Hematopoietic multipotent progenitor cell treated with erythropoietin and hydrocortisone succinate and interleukin-3 and kit ligand, for 6 days (in vitro differentiated cells): ENCODE measurements around the gene NEK5.
"Not testable (repeated sequence)": the region's sequence is repeated elsewhere in the genome, so short reads cannot be mapped to it uniquely, and the experiment has no call there.

ENCODE experiments used
- DNase-seq: peaks from one replicate; pipeline ENCODE4 v3.0.0-alpha.2; 2015

Gene NEK5, protein sequence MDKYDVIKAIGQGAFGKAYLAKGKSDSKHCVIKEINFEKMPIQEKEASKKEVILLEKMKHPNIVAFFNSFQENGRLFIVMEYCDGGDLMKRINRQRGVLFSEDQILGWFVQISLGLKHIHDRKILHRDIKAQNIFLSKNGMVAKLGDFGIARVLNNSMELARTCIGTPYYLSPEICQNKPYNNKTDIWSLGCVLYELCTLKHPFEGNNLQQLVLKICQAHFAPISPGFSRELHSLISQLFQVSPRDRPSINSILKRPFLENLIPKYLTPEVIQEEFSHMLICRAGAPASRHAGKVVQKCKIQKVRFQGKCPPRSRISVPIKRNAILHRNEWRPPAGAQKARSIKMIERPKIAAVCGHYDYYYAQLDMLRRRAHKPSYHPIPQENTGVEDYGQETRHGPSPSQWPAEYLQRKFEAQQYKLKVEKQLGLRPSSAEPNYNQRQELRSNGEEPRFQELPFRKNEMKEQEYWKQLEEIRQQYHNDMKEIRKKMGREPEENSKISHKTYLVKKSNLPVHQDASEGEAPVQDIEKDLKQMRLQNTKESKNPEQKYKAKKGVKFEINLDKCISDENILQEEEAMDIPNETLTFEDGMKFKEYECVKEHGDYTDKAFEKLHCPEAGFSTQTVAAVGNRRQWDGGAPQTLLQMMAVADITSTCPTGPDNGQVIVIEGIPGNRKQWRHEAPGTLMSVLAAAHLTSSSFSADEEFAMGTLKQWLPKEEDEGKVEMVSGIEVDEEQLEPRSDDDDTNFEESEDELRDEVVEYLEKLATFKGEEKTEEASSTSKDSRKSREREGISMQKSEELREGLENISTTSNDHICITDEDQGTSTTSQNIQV

DNA sequence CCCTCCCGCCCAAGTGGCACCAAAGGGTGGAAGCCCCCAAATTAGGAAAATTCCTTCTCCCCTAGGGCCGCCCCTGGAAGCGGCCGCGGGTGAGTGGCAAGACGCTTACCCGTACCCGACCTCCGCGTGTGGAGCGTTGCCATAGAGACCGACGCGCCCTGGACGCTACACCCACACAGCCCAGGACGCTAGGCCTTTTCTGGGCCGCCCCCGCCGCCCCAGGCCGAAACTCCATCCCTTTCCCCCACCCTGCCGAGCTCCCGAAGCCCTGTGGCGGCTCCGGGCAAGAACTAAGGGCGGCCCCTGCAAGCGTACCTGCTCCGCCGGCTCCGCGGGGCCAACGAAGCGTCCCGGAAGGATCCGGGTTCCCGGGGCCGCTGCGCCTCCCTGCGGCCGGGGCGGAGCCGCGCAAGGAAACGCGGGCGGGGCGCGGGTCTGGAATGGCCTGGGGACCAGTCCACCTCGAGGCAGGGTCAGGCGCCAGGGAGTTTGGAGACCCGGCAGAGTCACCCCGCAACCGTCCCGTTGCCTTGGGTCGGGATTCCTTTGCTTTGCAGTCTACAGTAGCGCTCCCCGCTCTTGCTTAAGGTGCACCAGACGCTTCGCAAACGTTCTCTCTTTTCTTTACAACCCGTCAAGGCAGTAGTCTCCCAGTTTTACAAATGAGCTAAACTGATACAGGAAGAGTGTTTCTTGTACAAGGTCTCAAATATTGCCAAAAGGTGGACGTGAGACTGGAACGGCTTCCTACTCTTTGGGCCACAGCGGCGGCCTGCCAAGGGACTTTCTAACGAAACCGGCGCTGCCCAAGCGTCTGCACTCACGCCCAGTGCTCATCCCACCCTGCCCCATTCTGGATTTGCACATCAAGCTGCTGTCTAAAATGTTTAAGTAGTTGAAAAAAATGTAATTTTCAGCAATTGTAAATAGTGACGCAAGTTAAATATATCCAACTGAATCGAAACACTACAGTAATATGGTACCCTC is at the start of gene NEK5:
Gene NEK5 (minus strand): TSS at position 360 of the 987 bp plus-strand sequence. CDS start 1,591 bp downstream, outside the sequence.
- peak; percentile 75 for DNase-seq

DNA sequence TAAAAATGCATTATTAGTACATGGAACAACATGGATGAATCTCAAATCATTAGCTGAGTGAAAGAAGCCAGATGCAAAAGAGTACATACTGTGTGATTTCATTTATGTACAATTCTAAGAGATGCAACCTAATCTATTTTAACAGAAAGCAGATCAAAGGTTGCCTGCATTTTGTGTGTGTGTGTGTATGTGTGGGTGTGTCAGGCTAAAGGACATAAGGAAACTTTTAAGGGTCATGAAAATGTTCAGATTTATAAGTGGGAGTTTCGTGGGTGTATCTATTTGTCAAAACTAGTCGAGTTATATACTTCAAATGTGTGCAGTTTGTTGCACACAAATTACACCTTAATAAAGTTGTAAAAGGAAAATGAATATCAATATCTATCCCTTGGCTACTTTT is 48.4 kb upstream of the NEK5 start:
- no peak for DNase-seq

DNA sequence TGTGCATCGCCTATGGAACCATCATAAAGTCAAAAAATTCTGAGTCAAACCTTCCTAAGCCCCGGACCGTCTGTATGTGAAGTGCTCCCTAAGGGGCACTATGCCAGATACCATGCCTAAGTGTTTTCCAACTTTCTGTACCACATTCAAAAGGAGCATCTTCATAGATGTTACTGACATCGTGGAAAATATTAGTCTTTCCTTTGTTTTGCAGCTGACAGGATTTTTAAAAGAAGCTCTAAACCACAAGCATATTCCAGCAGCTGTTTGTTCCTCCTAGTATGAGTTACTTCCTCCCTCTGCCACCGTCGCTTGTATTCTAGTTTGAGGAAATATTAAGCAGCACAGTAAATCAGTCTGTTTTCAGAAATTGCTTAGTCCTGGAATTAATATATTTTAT is 45.1 kb upstream of the NEK5 start:
- peak; percentile 39 for DNase-seq

DNA sequence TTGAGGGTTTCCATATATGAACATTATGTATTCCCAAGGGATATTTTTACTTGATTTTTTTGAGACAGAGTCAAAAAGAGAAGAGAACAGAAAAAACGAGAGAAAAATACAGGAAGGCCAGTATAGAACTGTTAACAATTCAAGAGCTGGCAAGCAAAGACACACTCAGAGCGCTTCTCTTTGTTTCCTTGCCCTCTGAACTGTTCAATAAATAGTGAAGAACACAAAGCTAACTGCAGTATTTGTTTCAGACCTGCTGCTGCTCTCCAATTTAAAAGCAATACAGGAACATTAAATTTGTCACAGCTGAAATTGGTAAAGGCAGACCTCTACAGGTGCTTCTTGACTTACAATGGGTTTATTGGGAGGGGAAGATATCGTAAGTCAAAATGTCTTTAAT is 44.5 kb upstream of the NEK5 start:
- no peak for DNase-seq

DNA sequence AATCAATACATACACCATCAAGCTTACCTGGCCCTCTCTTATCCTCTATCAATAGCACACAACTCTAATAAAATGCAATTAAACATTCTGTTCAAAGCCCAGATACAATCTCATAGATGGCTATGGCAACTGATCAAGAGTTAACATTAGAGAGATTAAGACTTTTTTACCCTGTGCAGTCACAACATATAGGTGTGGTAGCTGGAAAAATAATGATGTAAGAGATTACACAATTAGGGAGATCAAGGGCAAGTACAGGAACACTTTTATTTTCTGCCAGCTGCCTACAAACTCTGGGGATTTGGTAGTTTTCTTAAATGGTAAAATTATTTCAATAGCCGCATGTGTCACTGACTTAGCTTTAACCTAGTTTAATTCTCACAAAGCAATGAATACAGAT is 42.8 kb upstream of the NEK5 start:
- not testable (repeated sequence) for DNase-seq

DNA sequence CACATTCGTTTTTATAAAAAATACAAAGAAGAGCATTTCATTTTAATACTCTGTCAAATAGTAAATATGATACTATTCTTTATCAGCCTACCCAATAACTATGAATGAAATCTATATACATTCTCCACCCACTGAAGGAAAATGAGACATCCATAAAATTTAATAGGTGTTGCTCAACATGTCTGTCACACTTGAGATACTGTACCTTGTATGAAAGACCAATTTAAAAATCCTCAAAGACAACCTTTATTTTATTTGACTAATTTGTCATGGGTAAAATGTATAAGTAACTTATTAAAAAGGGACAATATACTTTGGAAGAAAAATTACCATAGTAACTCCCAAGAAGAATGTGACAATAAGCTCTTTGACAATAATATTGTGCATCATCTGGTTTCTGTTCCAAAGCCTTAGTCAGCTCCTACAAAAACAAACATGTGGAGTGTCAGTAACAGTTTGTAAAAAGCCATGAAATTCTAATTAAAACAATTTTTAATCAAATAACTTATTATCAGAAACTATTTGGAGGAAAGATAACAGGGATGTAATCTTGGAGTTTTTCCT is 42.0 kb upstream of the NEK5 start:
- DNase-seq: not testable (repeated sequence)

DNA sequence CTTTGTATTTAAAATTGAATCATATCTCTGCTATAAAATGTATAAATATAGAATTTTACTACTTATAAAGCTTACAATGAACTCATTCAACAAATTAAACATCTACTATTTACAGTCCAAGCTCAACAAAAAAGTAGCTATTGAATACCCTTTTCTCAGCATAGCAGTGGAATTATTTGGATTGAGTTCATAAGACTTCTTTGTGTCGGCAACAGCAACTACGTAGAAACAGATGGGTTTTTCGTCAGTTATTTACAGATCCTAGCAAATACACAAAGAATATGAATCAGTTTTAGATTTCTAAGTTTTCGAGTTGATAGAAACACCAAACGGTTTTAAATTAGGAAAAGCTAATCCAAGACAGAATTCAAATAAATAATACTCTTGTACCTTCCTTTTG is 41.0 kb upstream of the NEK5 start:
- DNase-seq: no peak

DNA sequence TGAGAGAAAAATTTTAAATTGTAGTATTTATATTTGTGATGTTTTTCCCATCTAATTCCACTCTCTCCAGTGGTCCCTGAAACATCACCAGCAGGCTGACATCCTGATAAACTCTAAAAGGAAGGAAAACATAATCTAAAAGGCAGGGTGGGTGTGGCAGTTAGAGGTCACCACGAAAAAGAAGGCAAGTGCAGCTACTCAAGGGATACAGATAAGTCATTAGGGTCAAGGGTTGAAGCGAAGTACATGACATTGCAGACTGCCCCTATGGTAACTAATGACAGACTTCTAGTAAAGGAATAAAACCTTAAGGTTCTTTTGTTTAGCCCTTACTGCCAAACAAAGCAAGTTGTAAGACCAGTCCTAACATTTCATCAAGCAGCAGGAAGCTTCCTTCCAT is 36.5 kb upstream of the NEK5 start:
- DNase-seq: peak; percentile 28

DNA sequence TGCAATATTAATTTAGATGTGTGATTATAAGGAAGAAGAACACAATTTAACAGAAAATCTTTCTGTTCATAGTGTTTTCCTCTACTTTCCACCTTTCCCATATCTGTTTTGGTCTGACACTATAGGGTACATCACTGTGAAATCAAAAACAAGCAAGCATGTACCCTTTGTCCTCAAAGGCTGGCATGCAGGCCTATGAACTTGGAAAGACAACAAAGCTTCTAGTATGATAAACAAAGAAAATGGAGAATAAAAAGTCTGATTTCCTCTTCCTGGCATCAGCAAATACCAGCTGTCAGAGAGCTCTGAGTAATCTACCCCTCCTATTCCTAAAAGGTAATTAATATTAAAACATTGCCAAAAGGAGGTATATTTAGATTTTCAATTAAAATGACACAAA is 36.1 kb upstream of the NEK5 start:
- DNase-seq: no peak

DNA sequence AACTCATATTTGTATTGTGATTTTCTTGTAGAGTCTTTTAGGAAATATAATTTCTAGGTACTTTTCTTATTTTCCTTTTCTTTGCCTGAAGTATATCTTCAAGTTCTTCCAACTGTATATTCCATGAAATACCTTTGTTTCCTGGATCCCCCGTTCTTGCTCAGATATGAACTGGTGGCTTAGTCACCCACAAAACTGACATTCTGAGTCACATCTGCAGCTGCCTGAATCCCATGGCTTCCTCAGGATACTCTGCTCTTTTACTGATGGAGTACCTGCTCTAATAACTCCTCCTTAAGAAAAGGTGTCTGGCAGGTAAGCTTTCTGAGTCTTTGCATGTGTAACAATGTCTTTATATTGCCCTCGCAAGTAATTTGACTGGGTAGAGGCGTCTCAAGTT is 35.0 kb upstream of the NEK5 start:
- not testable (repeated sequence) for DNase-seq

DNA sequence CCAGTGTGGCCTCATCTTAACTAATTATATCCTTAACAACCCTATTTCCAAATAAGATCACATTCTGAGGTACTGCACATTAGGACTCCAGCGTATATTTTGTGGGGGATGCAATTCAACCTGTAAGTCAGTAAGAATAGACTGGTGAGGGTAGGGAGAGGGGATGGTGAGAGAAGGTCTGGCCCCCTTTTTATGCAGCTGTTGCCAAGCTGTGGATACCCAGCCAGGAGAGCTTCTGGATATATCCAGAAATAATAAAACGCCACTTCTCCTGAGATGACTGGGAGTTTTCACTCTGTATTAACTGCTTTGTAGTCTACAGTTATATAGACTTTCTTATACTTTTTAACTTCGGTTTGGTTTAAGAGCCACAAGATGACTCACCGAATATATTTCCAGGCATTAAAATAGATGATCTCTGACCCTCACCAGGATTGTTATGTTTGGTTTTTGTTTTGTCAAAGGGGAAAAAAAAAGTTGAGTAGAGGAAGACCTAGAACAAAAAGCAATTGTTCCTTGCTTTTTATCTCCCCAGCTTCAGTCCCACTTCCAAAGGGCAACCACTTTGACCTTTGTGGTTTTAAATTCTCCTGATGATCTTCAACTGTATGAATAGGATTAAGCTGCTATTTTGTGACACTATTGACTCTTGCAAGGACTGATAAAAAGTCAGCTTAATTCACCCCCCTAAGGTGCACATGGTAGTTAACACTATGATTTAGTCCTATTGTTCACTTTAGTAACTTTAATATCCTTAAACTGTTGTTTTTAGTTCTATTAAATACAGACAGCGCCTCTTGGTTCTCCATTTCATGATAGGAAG is 33.6 kb upstream of the NEK5 start:
- peak; percentile 28 for DNase-seq

DNA sequence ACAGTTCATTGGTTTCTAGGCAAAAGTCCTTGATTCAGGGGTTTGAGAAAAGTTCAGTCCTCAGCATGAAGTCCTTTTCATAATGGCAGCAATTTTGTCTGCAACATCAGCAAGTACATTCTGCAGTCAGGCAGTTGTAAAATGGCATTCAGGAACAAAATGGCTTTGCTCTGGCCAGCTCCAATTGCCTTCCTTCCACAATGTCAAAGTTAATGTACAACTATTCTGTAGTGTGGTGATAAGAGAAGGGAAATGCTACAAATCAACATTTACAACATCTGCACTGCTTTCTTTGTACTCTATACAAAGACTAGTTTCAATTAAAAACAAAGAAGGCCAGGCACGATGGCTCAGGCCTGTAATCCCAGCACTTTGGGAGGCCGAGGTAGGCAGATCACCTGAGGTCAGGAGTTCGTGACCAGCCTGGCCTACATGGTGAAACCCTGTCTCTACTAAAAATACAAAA is 32.3 kb upstream of the NEK5 start:
- DNase-seq: no peak

DNA sequence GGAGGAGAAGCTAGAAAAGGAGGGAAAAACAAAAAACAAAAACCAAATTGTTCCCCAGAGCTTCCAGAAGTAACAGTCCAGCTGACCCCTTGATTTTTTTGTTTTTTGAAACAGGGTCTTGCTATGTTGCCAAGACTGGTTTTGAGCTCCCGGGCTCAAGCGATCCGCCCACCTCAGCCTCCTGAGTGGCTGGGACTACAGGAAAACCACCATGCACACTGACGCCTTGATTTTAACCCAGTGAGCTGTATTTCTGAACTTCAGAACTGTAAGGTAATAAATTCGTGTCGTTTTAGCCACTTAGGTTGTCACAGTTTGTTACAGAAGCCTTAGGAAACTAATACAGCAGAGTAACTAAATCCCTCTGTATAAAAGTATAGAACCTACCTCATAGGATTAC is 31.6 kb upstream of the NEK5 start:
- DNase-seq: peak; percentile 18

DNA sequence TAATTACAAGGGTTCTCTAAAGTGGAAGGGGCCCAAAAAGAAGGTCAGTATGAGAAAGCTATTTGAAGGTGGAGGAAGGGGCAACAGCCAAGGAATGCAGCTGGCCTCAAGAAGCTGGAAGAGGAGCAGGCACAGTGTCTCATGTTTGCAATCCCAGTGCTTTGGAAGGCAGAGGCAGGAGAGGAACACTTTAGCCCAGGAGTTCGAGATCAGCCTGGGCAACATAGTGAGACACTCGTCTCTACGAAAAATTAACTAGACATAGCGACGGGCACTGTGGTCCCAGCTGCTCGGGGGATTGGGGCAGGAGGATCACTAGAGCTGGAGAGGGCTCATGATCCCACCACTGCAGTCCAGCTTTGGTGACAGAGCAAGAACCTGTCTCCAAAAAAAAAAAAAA is 31.2 kb upstream of the NEK5 start:
- DNase-seq: no peak

DNA sequence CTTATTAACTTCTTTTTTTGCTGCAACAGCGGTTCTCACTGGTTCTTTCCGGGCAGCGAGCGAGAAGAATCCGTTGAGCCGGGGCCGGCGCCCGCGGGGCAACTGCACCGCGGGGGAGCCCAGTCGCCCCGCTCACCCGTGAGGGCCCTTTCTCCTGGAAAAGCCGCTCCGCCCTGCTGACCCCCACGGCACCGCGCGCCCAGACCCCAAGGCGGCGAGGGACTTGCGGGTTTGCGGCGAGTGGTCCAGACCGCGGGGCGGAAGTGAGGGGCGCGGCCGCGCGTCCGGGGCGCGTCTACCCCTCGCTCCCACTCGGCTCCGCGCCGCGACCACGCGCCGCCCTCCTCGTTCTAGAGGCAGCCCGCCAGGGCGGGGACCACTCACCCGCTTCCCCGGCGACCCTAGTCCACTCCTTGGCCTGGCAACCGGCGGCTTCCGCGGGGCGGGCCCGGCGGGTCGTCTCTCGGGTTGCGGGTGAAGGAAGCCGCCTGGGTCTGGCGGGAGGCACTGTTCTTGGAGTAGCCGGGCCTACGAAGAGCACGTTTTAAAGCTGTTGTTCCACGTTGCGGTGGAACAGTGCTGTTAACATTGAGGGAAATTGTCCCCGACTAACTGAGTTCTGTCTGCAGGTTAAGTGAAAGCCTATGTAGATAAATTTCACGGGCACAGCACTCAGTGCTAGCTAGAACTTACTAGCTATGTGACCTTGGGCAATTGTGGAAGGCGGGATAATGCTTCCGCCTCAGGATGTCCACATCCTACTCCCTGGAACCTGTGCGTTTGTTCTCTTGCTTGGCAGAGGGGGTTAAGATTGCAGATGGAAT is 30.5 kb upstream of the NEK5 start, which contains the start of gene NEK3:
Gene NEK3 (minus strand): TSS at position 439 of the 824 bp plus-strand sequence. CDS start 3,406 bp downstream, outside the sequence.
- peak; percentile 77 for DNase-seq

DNA sequence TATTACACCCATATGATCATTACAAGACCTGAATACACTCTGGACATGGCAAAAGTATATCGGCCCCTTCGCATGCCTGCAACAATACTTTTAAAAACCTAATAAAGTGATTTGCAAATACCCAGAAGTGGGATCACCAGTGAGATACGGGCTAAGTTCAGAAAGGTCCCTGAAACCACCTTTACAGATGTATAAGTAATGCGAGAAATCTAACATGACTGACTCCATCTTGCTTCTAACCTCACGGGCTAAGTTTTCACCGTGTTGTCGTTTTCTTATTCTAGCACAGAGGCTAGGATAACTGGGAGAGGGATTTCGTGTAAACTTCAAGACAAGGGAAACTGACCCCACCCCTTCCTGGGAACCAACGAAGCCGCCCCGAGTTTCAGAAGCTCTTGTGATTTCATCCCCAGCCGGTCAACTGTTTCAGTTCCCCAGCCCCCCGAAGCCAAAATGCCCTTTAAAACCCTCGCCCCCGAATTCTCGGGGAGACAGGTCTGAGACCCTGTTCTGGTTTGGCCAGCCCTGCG is 29.8 kb upstream of the NEK5 start:
- peak; percentile 37 for DNase-seq

DNA sequence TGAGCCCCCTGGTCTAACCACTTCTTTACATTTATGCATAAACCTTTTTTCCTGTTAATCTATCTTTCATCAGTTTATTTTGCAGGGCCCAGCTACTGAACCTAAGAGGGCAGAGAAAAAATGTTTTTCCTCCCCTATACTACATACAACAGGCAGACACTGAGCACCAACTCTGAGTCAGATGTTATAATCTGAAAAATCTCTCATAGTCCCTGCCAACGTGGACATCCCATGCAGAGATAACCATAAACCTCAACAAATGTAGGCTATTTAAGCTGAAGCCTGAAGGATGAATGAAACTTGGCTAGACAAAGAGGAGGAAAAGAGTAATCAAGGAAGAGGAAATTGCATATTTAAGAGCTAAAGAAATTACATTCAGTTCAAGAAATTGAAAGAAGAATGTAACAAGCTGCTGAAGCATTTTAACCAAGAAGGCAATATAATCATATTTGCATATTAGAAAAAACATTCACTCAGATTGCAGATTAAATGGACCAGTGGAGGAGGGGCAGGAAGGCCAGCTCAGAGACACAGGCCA is 27.9 kb upstream of the NEK5 start:
- DNase-seq: no peak

DNA sequence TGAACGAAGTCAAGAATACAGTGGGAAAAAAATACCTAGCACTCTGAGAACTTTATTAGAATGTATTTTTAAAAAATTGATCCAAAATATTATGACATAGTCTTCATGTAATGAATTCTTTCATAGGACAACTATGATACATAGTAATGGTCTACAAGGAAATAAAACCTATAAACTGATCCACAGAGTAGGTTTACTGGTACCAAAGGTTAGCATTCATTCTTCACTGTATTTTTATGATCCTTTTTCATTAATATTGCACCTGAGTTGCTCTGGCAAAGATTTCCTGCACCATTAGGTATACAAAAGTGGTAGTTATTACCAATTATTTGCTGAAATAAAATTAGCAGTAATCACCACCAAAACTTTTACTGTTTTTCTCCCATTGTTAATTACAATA is 26.3 kb upstream of the NEK5 start:
- no peak for DNase-seq

DNA sequence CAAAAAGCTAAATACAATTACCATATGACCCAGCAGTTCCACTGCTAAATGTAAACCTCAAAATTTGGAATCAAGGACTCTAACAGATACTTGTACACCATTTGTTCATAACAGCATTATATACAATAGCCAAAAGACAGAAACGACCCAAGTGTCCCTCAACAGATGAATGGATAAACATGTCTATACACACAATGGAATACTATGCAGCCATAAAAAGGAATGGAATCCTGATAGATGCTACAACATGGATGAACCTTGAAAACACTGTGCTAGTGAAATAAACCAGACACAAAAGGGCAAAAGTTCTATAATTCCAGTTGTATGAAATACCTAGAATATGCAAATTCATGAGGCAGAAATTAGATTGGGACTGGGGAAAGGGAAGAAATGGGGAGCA is 18.4 kb upstream of the NEK5 start:
- DNase-seq: no peak

DNA sequence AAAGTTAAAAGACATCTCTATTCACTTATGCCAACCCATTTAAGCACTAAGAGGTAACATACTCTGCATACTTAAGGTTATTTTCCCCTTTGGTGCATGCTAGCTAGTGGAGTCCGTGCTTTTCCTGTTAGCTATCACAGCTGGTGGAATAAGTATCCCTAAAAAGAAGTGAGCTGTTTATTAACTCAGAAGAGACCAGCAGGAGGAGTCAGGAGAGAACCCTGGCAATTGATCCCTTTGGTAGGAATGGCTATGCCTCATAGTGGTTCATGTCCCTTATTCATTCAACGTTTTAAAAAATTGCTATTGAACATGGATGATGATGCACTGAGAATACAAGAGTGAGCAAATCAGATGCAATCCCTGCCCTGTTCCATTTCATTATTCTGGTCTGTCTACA is 12.4 kb upstream of the NEK5 start:
- no peak for DNase-seq
